ENCODE data around the gene LRP8. TPM values are rescaled to one million over a fixed set of nuclear protein-coding genes. Genes with fewer than 3 reads are reported as not detected.

LRP8 gene
- 6.0 TPM for total RNA-seq (ENCODE audit: insufficient read depth, low replicate concordance)

GRCh38 chr1:53328009-53328461, at the start of gene LRP8:
LRP8 (minus strand) TSS chr1:53328070; CDS start chr1:53327912, 158 bp downstream.
- peak; percentile 78 for DNase-seq (ENCODE audit: low spot score)

GRCh38 chr1:53377438-53377841, 49.6 kb upstream of the LRP8 start:
- DNase-seq (ENCODE audit: low spot score): no peak

GRCh38 chr1:53376742-53377437, 49.0 kb upstream of the LRP8 start:
- no peak for DNase-seq (ENCODE audit: low spot score)

- DNase-seq (ENCODE audit: low spot score): no peak
Observed at GRCh38 chr1:53376041-53376461, 48.2 kb upstream of the LRP8 start.

- no peak for DNase-seq (ENCODE audit: low spot score)
Observed at GRCh38 chr1:53375440-53375839, 47.6 kb upstream of the LRP8 start.

- no peak for DNase-seq (ENCODE audit: low spot score)
Observed at GRCh38 chr1:53373246-53373645, 45.4 kb upstream of the LRP8 start.

- no peak for DNase-seq (ENCODE audit: low spot score)
Observed at GRCh38 chr1:53372501-53372951, 44.7 kb upstream of the LRP8 start.

GRCh38 chr1:53371851-53372250, 44.0 kb upstream of the LRP8 start:
- DNase-seq (ENCODE audit: low spot score): no peak

- no peak for DNase-seq (ENCODE audit: low spot score)
Observed at GRCh38 chr1:53371121-53371666, 43.3 kb upstream of the LRP8 start.

- no peak for DNase-seq (ENCODE audit: low spot score)
Observed at GRCh38 chr1:53370369-53370961, 42.6 kb upstream of the LRP8 start.

- no peak for DNase-seq (ENCODE audit: low spot score)
Observed at GRCh38 chr1:53369761-53370160, 41.9 kb upstream of the LRP8 start.

- DNase-seq (ENCODE audit: low spot score): no peak
Observed at GRCh38 chr1:53369034-53369750, 41.3 kb upstream of the LRP8 start.

GRCh38 chr1:53368314-53369033, 40.6 kb upstream of the LRP8 start:
- no peak for DNase-seq (ENCODE audit: low spot score)

- DNase-seq (ENCODE audit: low spot score): no peak
Observed at GRCh38 chr1:53367503-53368313, 39.8 kb upstream of the LRP8 start.

GRCh38 chr1:53366901-53367502, 39.1 kb upstream of the LRP8 start:
- no peak for DNase-seq (ENCODE audit: low spot score)

- no peak for DNase-seq (ENCODE audit: low spot score)
Observed at GRCh38 chr1:53365437-53366063, 37.7 kb upstream of the LRP8 start.

- no peak for DNase-seq (ENCODE audit: low spot score)
Observed at GRCh38 chr1:53362851-53363642, 35.2 kb upstream of the LRP8 start.

GRCh38 chr1:53362270-53362669, 34.4 kb upstream of the LRP8 start:
- no peak for DNase-seq (ENCODE audit: low spot score)

- DNase-seq (ENCODE audit: low spot score): no peak
Observed at GRCh38 chr1:53361541-53361961, 33.7 kb upstream of the LRP8 start.

Data from umbilical cord (tissue), 2 donors.